Activated T-cell treated with anti-CD3 and anti-CD28 coated beads, Interleukin-2, amount 50 U/mL, for 4 hours (primary cell): ENCODE results near the gene ADAMTS16. TPM values are rescaled to one million over a fixed set of nuclear protein-coding genes. Genes with fewer than 3 reads are reported as not detected.

Experiments
- ATAC-seq, 2 donors: fragments of 200-7000 bp; cut with Tn5 transposase; one replicate each; pipeline ENCODE4 v1.10.0; 2021
- DNase-seq: peaks from one replicate; pipeline ENCODE4 v3.0.0-alpha.2; 2020
- H3K27me3 Mint-ChIP-seq: one replicate; pipeline ENCODE4 v1.8.0; 2021; ENCODE audit warnings: low read depth, mixed read lengths
- H3K36me3 Mint-ChIP-seq: one replicate; pipeline ENCODE4 v1.8.0; 2022; ENCODE audit warnings: mixed read lengths; ENCODE audit not compliant: insufficient read depth
- H3K4me1 Mint-ChIP-seq: one replicate; pipeline ENCODE4 v1.8.0; 2021; ENCODE audit warnings: low read depth, mixed read lengths
- H3K4me3 Mint-ChIP-seq: one replicate; pipeline ENCODE4 v1.8.0; 2021; ENCODE audit warnings: mild to moderate bottlenecking, moderate library complexity, mixed read lengths
- H3K9me3 Mint-ChIP-seq: one replicate; pipeline ENCODE4 v1.8.0; 2021; ENCODE audit warnings: mixed read lengths
- total RNA-seq, 3 donors: library from RNA; stranded (reverse); gene quantifications; one replicate each; pipeline ENCODE4 v1.2.1, GENCODE V29; 2021

ADAMTS16 gene
- total RNA-seq, 3 donors from 2014 or later: 0.03 TPM; not detected in 2

DNA sequence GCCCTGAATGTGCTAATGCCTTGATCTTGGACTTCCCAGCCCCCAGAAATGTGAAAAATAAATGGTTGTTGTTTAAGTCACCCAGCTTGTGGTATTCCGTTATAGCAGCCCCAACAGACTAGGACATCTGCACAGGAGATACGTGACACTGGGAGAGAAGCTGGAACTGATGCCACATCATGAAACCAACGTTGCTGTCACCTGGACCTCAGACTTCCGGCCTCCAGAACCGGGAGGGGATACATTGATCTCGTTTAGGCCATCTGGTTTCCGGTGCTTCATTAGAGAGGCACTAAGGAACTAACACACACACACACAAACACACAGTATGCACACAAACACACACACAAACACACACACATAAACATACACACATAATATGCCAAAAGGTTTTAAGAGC lies 207.3 kb downstream of the ADAMTS16 start:
- no peak for ATAC-seq
- Mint-ChIP-seq H3K27me3 (peaks cover 5% of the 10 kb centered on the region), H3K9me3 (no peaks in the 10 kb centered on the region), H3K4me1 (no peaks in the 10 kb centered on the region), H3K36me3 (no peaks in the 10 kb centered on the region), H3K4me3 (no peak overlapping the region)
- DNase-seq: no peak

- no peaks in the 10 kb centered on the region for H3K4me1 Mint-ChIP-seq
- H3K9me3 Mint-ChIP-seq: no peaks in the 10 kb centered on the region
- H3K4me3 Mint-ChIP-seq: no peak overlapping the region
- H3K36me3 Mint-ChIP-seq: no peaks in the 10 kb centered on the region
- H3K27me3 Mint-ChIP-seq: peaks cover 5% of the 10 kb centered on the region
- no peak for DNase-seq
- no peak for ATAC-seq
Measured at GRCh38 chr5:5348135-5348534, 208.0 kb downstream of the ADAMTS16 start.

DNA sequence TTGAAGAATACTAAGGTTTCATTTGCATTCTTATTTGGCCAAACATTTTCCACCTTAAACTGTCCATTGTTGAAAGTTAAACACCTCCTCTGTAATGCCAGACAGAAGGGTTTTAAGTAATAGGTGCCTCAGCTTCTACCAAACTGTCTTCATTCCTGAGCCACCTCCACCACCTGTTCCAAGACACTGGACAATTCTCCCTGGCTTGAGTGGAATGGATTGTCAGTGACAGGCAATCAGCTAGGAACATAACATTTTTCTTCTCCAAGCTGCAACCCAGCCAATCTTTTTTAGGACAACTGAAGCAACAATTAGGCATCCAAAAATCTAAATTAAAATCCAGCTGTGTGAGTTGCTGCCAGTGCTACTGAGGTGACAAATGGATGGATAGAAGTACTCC lies 208.4 kb downstream of the ADAMTS16 start:
- no peak for DNase-seq
- Mint-ChIP-seq H3K4me1 (no peaks in the 10 kb centered on the region), H3K9me3 (no peaks in the 10 kb centered on the region), H3K4me3 (no peak overlapping the region), H3K27me3 (peaks cover 5% of the 10 kb centered on the region), H3K36me3 (no peaks in the 10 kb centered on the region)
- no peak for ATAC-seq

- no peaks in the 10 kb centered on the region for H3K4me1 Mint-ChIP-seq
- H3K27me3 Mint-ChIP-seq: peaks cover 3% of the 10 kb centered on the region
- H3K4me3 Mint-ChIP-seq: no peak overlapping the region
- no peak for DNase-seq
- ATAC-seq: no peak
- H3K9me3 Mint-ChIP-seq: no peaks in the 10 kb centered on the region
- no peaks in the 10 kb centered on the region for H3K36me3 Mint-ChIP-seq
Measured at GRCh38 chr5:5350101-5350500, 210.0 kb downstream of the ADAMTS16 start.

GRCh38 chr5:5351288-5351979 lies 211.3 kb downstream of the ADAMTS16 start:
- ATAC-seq (no peak), DNase-seq (no peak)
- Mint-ChIP-seq H3K4me1 (no peaks in the 10 kb centered on the region), H3K27me3 (no peaks in the 10 kb centered on the region), H3K9me3 (no peaks in the 10 kb centered on the region), H3K36me3 (no peaks in the 10 kb centered on the region), H3K4me3 (no peak overlapping the region)

GRCh38 chr5:5352675-5353074 lies 212.5 kb downstream of the ADAMTS16 start:
- Mint-ChIP-seq H3K4me1 (no peaks in the 10 kb centered on the region), H3K36me3 (no peaks in the 10 kb centered on the region), H3K27me3 (no peaks in the 10 kb centered on the region), H3K4me3 (no peak overlapping the region), H3K9me3 (no peaks in the 10 kb centered on the region)
- no peak for ATAC-seq
- DNase-seq: no peak

- DNase-seq: no peak
- H3K27me3 Mint-ChIP-seq: no peaks in the 10 kb centered on the region
- no peaks in the 10 kb centered on the region for H3K9me3 Mint-ChIP-seq
- no peaks in the 10 kb centered on the region for H3K36me3 Mint-ChIP-seq
- H3K4me1 Mint-ChIP-seq: no peaks in the 10 kb centered on the region
- no peak overlapping the region for H3K4me3 Mint-ChIP-seq
- ATAC-seq: no peak
Measured at GRCh38 chr5:5353681-5354080, 213.6 kb downstream of the ADAMTS16 start.

DNA sequence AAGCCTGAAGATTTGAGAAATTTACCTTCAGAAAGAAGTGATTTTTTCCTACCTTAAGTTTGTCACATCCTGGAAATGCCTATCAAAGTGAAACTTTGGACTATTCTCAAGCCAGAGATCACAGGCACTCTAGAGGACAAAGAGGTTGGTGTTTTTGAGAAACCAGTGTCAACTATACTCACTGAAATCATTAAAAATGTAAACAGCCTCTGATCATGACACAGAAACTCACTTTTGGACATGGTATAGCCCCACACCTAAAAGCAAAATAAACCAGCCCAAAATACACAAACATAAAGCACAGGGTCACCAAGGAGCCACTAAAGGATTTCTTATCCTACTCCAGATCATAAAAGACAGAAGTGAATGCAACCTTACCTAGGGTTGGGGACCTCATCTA lies 216.6 kb downstream of the ADAMTS16 start:
- H3K4me3 Mint-ChIP-seq: no peak overlapping the region
- no peaks in the 10 kb centered on the region for H3K27me3 Mint-ChIP-seq
- no peaks in the 10 kb centered on the region for H3K36me3 Mint-ChIP-seq
- no peak for ATAC-seq
- no peak for DNase-seq
- no peaks in the 10 kb centered on the region for H3K4me1 Mint-ChIP-seq
- no peaks in the 10 kb centered on the region for H3K9me3 Mint-ChIP-seq

- ATAC-seq: no peak
- H3K27me3 Mint-ChIP-seq: no peaks in the 10 kb centered on the region
- no peak overlapping the region for H3K4me3 Mint-ChIP-seq
- no peak for DNase-seq
- H3K36me3 Mint-ChIP-seq: no peaks in the 10 kb centered on the region
- H3K4me1 Mint-ChIP-seq: no peaks in the 10 kb centered on the region
- H3K9me3 Mint-ChIP-seq: no peaks in the 10 kb centered on the region
Measured at GRCh38 chr5:5359618-5360017, 219.5 kb downstream of the ADAMTS16 start.

- ATAC-seq (no peak), DNase-seq (no peak)
- Mint-ChIP-seq H3K27me3 (no peaks in the 10 kb centered on the region), H3K4me3 (no peak overlapping the region), H3K4me1 (no peaks in the 10 kb centered on the region), H3K9me3 (no peaks in the 10 kb centered on the region), H3K36me3 (no peaks in the 10 kb centered on the region)
Measured at GRCh38 chr5:5360363-5360940, 220.3 kb downstream of the ADAMTS16 start.

DNA sequence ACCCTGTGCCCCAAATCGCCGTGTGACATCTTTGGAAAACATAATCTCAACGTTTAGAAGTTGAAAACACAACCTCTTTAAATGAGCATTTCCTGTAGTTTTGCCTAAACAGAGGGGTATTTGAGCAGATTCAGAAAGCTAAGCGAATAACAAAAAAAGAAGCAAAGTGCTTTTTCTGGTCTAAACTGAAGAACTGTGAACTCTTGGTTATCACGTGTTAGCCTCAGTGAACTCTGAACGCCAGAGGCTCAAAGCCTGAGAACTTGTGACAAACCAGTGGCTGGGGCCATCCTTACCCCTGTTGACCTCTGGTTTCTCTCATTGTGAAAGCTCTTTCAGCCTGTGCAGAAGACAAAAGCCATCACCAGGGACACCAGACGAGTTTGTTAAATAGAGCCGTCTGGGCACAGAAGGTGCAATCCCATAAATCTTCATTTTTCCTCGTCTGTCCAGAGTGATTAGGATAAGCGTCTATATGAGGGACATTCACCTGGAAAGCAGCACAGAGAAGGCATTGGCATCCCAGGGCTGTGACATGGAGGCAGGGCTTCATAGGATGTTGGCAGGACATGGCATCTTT lies 220.9 kb downstream of the ADAMTS16 start:
- no peak for DNase-seq
- no peaks in the 10 kb centered on the region for H3K9me3 Mint-ChIP-seq

DNA sequence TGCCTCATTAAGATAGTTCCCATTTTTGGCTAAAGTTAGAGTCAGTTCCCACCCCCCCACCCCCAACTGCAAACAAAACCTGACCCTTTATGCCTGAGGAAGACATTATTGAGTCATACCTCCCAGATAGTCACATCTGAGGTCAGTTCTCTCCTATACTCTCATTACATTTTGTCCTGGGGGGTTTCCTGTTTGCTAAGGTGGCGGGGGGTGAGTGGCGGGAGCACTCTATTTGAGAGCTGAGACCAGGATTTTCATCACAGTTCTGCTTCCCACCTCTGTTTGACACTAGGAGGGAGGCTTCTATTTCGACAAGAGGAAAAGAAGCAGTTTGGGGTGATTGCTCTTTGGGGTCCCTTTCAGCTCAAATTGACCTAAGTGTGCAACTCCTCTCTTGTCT lies 222.9 kb downstream of the ADAMTS16 start:
- H3K4me1 Mint-ChIP-seq: no peaks in the 10 kb centered on the region
- H3K36me3 Mint-ChIP-seq: no peaks in the 10 kb centered on the region
- no peaks in the 10 kb centered on the region for H3K27me3 Mint-ChIP-seq
- no peak for DNase-seq
- H3K9me3 Mint-ChIP-seq: no peaks in the 10 kb centered on the region
- H3K4me3 Mint-ChIP-seq: no peak overlapping the region
- ATAC-seq: no peak

More for the DNA sequence above, 220.9 kb downstream of the ADAMTS16 start:
- no peaks in the 10 kb centered on the region for H3K36me3 Mint-ChIP-seq
- no peak overlapping the region for H3K4me3 Mint-ChIP-seq
- H3K4me1 Mint-ChIP-seq: no peaks in the 10 kb centered on the region
- ATAC-seq: no peak
- no peaks in the 10 kb centered on the region for H3K27me3 Mint-ChIP-seq

DNA sequence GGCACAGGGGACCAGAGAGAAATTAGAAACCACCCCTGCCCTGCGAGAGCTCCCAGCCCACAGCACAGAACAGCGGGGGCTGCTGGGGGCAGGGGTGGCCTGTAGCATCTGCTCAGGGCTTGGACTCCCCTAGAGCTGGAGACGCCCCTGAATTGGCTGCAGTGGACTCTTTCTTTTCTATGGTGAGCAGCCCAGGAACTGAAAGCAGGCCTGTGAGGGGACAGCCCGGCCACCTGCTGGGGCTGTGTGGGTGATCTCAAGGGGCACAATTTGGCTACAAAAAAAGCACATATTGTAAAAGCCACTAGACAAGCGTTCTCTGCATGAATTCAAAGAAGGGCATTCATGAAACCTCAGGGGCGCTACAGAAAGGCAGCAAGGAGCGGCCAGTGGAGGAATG lies 224.8 kb downstream of the ADAMTS16 start:
- Mint-ChIP-seq H3K4me1 (no peaks in the 10 kb centered on the region), H3K9me3 (no peaks in the 10 kb centered on the region), H3K27me3 (no peaks in the 10 kb centered on the region), H3K4me3 (no peak overlapping the region), H3K36me3 (no peaks in the 10 kb centered on the region)
- ATAC-seq: no peak
- no peak for DNase-seq

DNA sequence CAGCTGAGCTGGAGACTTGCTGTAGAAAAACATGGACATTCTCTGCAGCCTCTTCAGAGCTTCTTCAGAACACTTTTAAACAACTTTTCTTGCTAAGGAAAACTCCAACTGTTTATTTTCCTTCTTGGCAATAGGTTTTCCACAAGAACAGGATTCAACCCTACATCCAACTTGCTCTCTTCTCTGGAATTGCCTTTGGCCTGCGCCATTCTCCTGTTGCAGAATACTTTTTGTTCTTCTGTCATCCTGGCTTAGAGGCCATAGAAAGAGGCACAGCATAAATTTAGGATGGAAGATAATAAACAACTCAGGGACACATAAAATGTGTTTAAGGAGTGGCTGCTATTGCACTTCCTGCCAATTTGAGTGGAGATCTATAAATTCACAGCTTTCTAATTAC lies 227.6 kb downstream of the ADAMTS16 start:
- H3K9me3 Mint-ChIP-seq: no peaks in the 10 kb centered on the region
- no peak overlapping the region for H3K4me3 Mint-ChIP-seq
- no peaks in the 10 kb centered on the region for H3K4me1 Mint-ChIP-seq
- DNase-seq: no peak
- no peaks in the 10 kb centered on the region for H3K27me3 Mint-ChIP-seq
- H3K36me3 Mint-ChIP-seq: no peaks in the 10 kb centered on the region
- no peak for ATAC-seq

DNA sequence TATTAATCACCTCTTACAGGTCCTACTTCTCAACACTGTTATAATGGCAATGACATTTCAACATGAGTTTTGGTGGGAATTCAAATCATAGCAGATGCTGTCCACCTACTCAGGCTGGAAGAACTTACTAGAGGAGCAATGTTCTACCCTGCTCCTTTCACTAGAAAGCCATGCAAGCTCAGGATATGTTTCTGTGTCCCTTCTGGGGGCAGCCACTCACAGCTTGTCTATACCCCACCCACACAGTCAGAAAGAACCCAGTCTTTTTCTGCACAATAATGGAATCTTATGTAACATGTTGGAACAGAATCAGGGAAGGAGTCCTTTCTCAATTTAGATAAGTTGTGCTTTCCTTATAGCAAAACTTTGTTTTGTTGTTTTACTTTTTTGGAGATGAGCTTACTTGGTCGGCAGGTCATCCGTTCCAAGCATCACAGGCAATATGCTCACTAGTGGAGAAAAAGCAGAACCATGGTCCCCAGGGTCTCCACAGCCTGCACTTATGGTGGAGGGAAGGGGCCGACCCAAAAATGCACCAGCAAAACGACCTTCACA lies 229.0 kb downstream of the ADAMTS16 start:
- DNase-seq (no peak), ATAC-seq (no peak)
- H3K9me3 Mint-ChIP-seq: no peaks in the 10 kb centered on the region
- peaks cover 3% of the 10 kb centered on the region for H3K36me3 Mint-ChIP-seq
- H3K27me3 Mint-ChIP-seq: no peaks in the 10 kb centered on the region
- H3K4me3 Mint-ChIP-seq: no peak overlapping the region
- no peaks in the 10 kb centered on the region for H3K4me1 Mint-ChIP-seq
